ENCODE measurements around the gene ALG2.

GRCh38 chr9:99253772-99254431 lies 32.2 kb upstream of the ALG2 start:
- TF ChIP-seq, protein P1, sequence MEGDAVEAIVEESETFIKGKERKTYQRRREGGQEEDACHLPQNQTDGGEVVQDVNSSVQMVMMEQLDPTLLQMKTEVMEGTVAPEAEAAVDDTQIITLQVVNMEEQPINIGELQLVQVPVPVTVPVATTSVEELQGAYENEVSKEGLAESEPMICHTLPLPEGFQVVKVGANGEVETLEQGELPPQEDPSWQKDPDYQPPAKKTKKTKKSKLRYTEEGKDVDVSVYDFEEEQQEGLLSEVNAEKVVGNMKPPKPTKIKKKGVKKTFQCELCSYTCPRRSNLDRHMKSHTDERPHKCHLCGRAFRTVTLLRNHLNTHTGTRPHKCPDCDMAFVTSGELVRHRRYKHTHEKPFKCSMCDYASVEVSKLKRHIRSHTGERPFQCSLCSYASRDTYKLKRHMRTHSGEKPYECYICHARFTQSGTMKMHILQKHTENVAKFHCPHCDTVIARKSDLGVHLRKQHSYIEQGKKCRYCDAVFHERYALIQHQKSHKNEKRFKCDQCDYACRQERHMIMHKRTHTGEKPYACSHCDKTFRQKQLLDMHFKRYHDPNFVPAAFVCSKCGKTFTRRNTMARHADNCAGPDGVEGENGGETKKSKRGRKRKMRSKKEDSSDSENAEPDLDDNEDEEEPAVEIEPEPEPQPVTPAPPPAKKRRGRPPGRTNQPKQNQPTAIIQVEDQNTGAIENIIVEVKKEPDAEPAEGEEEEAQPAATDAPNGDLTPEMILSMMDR (conservative IDR thresholded peaks at IDR 0.05; ENCODE audit: low read depth in 2 of 2) = 0 out of 4 replicates have a peak, but pooled peaks of 1 of the 2 experiments have one; percentile 5
- TF ChIP-seq POLR2AphosphoS5 (IDR thresholded peaks at IDR 0.05; ENCODE audit: low read depth) = no peak
- TF ChIP-seq CREB1 (CRISPR knock-in tag; IDR thresholded peaks at IDR 0.05; ENCODE audit: low read depth) = no peak
- TF ChIP-seq REST (IDR thresholded peaks at IDR 0.05; ENCODE audit: unreplicated experiment) = no peak
- no peak for TF ChIP-seq EZH2 (IDR thresholded peaks at IDR 0.05; ENCODE audit: low read depth, unreplicated experiment)
- no peak for TF ChIP-seq EZH2phosphoT487 (IDR thresholded peaks at IDR 0.05; ENCODE audit: unreplicated experiment)
- TF ChIP-seq JUNB (IDR thresholded peaks at IDR 0.05; ENCODE audit: unreplicated experiment) = no peak
- no peak for TF ChIP-seq STAT1 (IDR thresholded peaks at IDR 0.05; ENCODE audit: unreplicated experiment)
- TF ChIP-seq, protein P2, sequence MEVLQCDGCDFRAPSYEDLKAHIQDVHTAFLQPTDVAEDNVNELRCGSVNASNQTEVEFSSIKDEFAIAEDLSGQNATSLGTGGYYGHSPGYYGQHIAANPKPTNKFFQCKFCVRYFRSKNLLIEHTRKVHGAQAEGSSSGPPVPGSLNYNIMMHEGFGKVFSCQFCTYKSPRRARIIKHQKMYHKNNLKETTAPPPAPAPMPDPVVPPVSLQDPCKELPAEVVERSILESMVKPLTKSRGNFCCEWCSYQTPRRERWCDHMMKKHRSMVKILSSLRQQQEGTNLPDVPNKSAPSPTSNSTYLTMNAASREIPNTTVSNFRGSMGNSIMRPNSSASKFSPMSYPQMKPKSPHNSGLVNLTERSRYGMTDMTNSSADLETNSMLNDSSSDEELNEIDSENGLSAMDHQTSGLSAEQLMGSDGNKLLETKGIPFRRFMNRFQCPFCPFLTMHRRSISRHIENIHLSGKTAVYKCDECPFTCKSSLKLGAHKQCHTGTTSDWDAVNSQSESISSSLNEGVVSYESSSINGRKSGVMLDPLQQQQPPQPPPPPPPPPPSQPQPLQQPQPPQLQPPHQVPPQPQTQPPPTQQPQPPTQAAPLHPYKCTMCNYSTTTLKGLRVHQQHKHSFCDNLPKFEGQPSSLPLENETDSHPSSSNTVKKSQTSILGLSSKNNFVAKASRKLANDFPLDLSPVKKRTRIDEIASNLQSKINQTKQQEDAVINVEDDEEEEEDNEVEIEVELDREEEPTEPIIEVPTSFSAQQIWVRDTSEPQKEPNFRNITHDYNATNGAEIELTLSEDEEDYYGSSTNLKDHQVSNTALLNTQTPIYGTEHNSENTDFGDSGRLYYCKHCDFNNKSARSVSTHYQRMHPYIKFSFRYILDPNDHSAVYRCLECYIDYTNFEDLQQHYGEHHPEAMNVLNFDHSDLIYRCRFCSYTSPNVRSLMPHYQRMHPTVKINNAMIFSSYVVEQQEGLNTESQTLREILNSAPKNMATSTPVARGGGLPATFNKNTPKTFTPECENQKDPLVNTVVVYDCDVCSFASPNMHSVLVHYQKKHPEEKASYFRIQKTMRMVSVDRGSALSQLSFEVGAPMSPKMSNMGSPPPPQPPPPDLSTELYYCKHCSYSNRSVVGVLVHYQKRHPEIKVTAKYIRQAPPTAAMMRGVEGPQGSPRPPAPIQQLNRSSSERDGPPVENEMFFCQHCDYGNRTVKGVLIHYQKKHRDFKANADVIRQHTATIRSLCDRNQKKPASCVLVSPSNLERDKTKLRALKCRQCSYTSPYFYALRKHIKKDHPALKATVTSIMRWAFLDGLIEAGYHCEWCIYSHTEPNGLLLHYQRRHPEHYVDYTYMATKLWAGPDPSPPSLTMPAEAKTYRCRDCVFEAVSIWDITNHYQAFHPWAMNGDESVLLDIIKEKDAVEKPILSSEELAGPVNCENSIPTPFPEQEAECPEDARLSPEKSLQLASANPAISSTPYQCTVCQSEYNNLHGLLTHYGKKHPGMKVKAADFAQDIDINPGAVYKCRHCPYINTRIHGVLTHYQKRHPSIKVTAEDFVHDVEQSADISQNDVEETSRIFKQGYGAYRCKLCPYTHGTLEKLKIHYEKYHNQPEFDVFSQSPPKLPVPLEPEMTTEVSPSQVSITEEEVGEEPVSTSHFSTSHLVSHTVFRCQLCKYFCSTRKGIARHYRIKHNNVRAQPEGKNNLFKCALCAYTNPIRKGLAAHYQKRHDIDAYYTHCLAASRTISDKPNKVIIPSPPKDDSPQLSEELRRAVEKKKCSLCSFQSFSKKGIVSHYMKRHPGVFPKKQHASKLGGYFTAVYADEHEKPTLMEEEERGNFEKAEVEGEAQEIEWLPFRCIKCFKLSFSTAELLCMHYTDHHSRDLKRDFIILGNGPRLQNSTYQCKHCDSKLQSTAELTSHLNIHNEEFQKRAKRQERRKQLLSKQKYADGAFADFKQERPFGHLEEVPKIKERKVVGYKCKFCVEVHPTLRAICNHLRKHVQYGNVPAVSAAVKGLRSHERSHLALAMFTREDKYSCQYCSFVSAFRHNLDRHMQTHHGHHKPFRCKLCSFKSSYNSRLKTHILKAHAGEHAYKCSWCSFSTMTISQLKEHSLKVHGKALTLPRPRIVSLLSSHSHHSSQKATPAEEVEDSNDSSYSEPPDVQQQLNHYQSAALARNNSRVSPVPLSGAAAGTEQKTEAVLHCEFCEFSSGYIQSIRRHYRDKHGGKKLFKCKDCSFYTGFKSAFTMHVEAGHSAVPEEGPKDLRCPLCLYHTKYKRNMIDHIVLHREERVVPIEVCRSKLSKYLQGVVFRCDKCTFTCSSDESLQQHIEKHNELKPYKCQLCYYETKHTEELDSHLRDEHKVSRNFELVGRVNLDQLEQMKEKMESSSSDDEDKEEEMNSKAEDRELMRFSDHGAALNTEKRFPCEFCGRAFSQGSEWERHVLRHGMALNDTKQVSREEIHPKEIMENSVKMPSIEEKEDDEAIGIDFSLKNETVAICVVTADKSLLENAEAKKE (CRISPR knock-in tag; IDR thresholded peaks at IDR 0.05) = no peak
- TF ChIP-seq ZNF331 (CRISPR knock-in tag; IDR thresholded peaks at IDR 0.05; ENCODE audit: low read depth) = no peak
- no peak for TF ChIP-seq NANOG (IDR thresholded peaks at IDR 0.05; ENCODE audit: borderline replicate concordance)
